NAMALWA (cell line): ENCODE measurements around the gene GMPPB.
A peak's percentile ranks its signal among the peaks of the same experiment; 100 is the strongest.
"Not testable (repeated sequence)": the region's sequence is repeated elsewhere in the genome, so short reads cannot be mapped to it uniquely, and the experiment has no call there.

Experiments used
- DNase-seq: peaks from one replicate; pipeline ENCODE4 v3.0.0-alpha.2; 2015; ENCODE audit warnings: low spot score

GMPPB gene

DNA sequence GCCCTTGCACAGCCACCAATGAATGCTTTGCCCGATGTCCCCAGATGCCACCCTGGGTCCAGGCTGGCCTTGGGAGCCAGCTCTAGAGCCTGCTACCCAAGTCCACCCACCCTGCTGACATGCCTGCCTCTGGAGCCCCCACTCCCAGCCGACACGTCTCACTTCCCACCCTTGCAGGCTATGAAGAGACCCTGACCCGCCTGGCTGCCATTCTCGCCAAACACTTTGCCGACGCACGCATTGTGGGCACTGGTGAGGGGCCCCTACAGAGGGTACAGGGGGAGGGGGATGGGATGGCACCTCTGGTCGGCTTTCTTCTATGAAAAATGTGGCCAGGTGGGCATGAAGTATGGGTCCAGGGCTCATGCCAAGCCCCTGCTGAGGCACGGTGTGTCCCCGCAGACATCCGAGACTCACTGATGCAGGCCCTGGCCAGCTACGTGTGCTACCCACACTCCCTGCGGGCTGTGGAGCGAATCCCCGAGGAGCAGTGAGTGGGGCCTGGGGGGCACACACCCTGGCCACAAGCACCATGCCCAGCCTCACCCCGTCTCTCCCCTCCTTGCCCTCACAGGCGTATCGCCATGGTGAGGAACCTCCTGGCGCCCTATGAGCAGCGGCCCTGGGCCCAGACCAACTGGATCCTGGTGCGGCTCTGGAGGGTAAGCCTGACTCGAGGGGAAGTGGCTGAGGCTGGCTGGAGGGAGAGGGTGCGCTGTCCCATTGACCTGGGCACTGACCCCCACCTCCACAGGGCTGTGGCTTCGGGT lies 10.2 kb downstream of the GMPPB start:
- DNase-seq: no peak

DNA sequence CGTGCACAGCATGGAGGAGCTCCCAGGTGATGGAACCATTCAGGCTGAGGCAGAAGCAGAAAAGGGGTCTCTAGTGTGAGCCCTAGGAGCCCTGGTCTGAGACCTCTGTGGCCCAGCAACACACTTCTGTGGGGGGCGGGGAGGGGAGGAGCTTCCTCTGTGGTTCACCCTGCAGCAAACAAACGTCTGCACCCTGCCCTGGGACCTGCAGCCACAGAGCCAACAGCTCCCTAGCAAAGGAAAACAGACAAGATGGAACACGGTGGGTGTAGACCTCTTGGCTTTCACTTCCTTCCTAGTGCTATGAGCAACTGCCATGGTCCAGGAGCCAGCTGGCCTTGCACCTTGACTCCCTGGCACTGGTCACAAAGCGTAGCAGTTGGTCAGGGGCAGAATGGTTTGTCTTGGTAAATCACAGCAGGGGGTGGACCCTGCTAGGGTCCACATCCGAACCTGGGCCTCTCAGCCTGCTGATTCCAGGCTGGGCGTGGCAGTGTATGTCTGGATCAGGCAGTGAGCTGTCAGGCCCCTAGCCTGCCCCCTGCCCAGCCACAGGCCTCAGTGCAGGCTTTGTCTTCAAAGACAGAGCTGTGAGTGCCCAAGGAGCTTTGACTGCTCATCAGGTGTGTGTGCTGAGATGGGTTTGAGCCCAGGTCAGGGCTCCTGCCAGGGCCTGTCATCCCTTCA lies 11.0 kb downstream of the GMPPB start:
- no peak for DNase-seq

GRCh38 chr3:49712166-49712565 lies 11.6 kb downstream of the GMPPB start:
- DNase-seq: no peak

- no peak for DNase-seq
Observed at GRCh38 chr3:49711489-49711888, 12.3 kb downstream of the GMPPB start.

GRCh38 chr3:49709852-49710251 lies 13.9 kb downstream of the GMPPB start:
- DNase-seq: no peak

DNA sequence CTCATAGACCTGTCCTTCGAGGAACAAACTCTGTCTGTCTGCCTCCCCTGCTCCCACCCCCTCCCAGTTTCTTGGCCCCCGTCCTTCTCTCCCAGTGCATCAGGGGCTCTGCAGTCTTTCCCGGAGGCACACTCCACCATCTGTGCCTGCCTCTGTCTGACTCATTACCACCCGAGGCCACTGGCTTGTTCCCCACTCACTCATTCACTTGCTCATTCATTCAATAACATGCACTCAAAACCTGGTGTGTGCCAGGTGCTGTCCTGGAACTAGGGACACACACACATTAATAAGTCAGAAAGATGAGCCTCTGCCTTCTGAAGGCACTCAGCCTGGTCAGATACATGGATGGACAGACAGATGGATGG lies 16.7 kb downstream of the GMPPB start:
- no peak for DNase-seq

- no peak for DNase-seq
Observed at GRCh38 chr3:49706456-49707112, 17.2 kb downstream of the GMPPB start.

- DNase-seq: no peak
Observed at GRCh38 chr3:49705390-49705960, 18.3 kb downstream of the GMPPB start.

DNA sequence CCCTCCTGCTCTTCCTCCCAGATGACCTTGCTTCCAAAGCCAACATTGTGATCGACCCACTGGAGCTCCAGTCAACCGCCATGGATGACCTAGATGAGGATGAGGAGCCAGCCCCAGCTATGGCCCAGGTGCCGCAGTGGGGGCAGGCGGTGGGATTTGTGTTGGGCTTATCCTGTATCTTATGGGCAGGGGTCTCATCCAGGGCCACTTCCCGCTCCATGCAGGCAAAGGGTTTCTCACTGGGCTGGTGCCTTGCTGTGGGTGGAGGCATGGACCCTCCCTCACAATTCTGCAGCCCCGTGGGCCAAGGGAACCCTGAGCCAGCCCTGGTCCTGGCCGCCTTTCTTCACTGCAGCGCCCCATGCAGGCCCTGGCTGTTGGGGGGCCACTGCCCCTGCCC lies 19.1 kb downstream of the GMPPB start:
- DNase-seq: no peak

GRCh38 chr3:49703956-49704355 lies 19.8 kb downstream of the GMPPB start:
- no peak for DNase-seq

DNA sequence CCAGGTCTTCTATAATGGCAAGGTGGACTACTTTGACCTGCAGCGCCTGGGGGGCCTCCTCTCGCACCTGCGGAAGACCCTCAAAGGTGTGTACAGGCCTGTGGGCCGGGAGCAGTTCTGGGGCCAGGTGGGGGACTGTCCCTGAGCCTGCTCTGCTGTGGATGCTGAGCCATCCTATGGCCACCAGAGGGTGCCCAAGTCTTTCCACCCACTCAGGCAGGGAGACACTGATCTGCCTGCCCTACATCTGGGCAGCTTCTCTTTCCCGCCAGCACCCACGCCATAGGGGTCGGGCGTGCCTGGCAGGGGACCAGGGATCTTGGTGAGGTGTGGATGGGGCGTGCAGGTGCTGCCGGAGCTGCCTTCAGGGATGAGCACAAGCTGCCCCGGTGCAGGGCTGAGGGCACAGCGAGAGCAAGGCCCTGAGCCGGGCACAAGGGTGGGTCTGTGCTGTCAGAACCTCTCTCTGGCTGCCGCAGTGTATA lies 20.3 kb downstream of the GMPPB start:
- DNase-seq: peak; percentile 75

DNA sequence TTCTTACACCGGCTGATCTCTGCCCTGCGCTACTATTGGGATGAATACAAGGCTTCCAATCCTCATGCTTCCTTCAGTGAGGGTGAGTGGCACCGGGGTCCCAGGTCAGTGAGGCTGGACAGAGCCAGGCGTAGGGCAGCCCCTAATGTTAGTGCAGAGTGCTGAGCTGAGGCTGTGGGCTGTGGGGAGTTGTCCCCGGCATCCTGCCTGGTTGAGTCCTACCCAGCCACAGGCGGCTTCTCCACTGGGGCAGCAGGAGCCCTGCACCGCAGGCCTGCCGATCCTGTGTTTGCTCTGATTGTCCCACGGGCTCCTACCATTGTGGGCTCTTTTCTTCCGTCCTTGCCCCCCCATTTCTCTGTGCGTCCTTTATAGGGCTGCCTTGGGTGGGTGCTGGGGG lies 21.1 kb downstream of the GMPPB start:
- no peak for DNase-seq

GRCh38 chr3:49701388-49702077 lies 22.2 kb downstream of the GMPPB start:
- DNase-seq: no peak

DNA sequence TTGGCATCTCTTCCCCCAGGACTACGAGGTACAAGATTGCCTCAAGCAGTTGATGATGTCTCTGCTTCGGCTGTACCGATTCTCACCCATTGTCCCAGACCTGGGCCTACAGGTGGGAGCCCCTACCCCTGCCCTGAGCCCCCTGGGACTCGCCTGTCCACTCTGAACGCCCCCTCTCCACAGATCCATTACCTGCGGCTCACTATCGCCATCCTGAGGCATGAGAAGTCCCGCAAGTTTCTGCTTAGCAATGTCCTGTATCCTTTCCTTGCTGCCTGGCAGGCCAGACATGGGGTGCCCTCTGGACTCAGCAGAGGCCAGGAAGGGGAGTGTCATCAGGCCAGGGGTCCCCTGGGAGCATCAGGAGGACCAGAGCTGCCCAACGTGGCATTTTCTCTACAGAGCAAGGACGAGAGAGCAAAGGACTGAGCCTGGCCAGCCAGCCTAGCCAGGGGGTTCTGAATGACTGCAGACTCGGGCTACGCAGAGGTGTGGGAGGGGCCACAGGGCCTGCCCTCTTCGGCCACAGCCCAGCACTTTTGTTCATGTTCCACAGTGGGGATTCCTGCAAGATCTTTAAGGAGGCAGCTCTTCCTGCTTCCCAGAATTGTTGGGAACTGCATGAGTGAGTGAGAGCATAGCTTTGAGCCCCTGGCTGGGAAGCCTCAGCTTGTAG lies 23.2 kb downstream of the GMPPB start:
- no peak for DNase-seq

GRCh38 chr3:49700014-49700413 lies 23.7 kb downstream of the GMPPB start:
- DNase-seq: no peak

DNA sequence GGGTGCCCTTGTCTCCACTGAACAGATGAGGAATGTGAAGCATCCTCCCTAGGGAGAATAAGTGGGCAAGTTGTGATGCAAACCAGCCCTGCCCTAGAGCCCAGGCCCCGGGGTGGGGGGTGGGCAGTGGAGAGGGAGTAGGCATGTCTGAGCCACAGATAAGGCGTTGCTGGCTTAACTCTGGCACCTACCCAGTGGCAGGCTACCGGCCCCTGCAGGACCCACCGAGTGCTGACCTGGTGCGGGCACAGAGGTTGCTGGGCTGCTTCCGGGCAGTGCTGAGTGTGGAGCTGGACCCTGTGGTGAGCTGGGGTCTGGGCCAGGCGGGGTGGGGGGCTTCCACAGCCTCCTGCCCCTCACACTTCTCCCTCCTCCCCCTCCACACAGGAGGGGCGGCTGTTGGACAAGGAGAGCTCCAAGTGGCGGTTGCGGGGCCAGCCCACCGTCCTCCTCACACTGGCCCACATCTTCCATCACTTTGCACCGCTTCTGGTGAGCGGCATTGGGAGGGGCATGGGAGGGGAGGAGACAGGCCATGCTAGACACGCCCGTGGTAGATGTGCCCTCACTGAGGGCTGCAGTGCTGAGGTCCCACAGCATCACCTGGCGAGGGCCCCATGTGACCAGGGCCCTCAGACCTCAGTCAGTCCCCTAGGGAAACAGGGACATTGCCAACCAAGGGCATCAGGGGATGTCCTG lies 24.3 kb downstream of the GMPPB start:
- DNase-seq: no peak

- not testable (repeated sequence) for DNase-seq
Observed at GRCh38 chr3:49695350-49696015, 28.3 kb downstream of the GMPPB start.

GRCh38 chr3:49694409-49695070 lies 29.2 kb downstream of the GMPPB start:
- not testable (repeated sequence) for DNase-seq

- DNase-seq: not testable (repeated sequence)
Observed at GRCh38 chr3:49691481-49691880, 32.3 kb downstream of the GMPPB start.

- DNase-seq: not testable (repeated sequence)
Observed at GRCh38 chr3:49690856-49691255, 32.9 kb downstream of the GMPPB start.
